Bronchial smooth muscle cell (primary cell): ENCODE measurements around the gene MRPL38. TPM values are rescaled to one million over a fixed set of nuclear protein-coding genes. Genes with fewer than 3 reads are reported as not detected.

Experiments used
- total RNA-seq: library from RNA; depleted of rRNA; stranded (reverse); fragments of >200 nt; gene quantifications from 2 replicates; pipeline ENCODE4 v1.2.1, GENCODE V29; 2014

MRPL38 gene
- 21.5 and 26.8 TPM in 2 replicates for total RNA-seq

DNA sequence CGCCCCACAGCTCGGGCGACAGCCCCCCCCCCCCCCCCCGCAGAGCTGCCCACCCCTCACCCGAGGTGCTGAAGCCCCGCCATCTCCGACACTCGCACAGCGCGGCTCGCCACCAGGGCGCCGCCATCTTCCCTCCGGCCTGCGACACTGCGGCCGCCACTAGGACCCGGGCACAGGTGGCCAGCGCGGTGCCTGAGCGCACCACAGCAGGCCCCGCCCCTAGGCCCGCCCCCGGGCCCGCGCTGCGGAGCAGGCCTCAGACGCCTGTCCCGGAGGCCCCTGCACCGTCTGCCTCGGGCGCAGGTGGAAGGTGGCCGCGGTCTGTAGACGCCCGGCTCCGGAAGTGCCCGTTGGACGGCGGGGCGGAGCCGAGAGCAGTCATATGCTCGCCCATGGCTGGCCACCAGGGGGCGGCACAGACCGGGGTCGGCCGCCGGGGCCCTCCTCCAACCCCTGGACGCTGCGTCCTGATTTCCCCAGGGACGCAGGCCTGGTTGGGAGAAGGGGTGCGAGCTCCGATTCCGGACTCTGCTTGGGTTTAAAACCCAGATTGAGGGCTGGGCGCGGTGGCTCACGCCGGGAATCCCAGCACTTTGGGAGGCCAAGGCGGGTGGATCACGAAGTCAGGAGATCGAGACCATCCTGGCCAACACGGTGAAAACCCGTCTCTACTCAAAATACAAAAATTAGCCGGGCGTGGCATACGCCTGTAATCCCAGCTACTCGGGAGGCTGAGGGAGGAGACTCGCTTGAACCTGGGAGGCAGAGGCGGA lies at the start of gene MRPL38:
Gene MRPL38, minus strand, starts transcription at position 136 of the 773 bp plus-strand sequence. Its CDS starts 9 bp downstream, at position 127.

DNA sequence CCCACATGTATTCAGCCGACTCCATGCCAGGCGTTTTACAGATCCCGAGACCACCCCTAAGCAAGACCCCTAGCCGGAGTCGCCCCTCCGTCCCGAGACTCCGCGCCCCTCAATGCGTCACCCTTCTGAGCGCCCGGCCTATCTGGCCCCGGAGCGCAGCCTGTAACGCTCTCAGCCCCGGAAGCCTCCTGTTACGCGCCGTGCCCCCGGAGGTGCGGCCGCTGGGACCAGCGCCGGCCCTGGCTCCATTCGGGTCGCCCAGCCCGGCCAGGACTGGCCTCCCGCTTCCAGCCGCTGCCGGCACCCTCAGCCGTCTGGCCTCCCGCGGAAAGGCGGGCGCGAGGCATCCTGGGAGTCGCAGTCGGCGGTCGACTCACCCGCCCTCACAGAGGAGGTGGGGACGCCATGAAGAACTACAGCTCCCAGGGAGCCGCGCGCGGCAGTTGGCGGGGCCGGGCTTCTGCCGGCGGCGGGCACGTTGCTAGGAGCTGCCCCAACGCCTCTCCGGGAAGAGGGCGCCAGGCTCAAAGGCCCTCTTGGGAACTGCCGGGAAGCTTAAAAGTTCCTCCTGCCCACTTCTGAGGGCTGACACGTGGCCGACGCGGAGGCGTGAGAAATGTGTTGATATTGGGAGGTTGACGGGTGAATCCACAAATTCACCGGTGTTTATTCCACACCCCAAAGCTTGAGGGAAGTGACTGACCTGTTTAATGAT lies 36.2 kb upstream of the MRPL38 start, which contains the start of gene FBF1:
Gene FBF1, minus strand, starts transcription at position 316 of the 715 bp plus-strand sequence. CDS start 2,893 bp downstream, outside the sequence.

DNA sequence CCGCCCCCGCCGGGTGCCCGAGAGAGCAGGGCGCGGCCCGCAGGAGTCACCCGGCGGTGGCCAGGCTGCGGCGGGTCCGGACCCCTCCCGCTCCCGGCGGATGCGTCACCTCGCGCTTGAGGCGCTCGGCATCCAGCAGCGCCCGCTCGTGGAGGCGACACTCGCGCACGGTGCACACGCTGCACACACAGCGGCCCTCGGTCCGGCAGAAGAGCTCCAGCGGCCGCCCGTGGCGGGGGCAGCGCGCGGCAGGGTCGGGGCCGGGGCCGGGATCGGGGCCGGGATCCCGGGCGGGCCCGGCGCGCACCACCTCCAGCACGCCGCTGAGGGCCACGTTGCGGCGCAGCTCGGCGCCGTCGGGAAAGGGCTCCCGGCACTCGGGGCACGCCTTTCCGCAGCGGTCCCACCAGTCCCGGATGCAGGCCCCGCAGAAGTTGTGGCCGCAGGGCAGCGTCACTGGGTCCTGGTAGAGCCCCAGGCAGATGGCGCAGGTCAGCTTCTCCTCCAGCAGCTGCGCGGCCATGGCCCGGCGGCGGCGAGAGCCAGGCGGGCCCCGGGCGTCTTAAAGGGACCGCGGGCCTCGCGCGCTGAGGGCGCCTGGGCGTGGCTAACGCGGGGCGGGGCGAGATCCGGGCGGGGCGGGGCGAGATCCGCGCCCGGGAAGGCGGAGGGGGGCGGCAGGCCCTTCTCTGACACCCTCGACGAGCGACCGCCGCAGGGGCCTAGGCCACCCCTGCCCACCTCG lies 8.1 kb downstream of the MRPL38 start, which contains the start of gene TRIM65:
Gene TRIM65, minus strand, starts transcription at position 537 of the 745 bp plus-strand sequence. Its CDS starts 14 bp downstream, at position 523.

DNA sequence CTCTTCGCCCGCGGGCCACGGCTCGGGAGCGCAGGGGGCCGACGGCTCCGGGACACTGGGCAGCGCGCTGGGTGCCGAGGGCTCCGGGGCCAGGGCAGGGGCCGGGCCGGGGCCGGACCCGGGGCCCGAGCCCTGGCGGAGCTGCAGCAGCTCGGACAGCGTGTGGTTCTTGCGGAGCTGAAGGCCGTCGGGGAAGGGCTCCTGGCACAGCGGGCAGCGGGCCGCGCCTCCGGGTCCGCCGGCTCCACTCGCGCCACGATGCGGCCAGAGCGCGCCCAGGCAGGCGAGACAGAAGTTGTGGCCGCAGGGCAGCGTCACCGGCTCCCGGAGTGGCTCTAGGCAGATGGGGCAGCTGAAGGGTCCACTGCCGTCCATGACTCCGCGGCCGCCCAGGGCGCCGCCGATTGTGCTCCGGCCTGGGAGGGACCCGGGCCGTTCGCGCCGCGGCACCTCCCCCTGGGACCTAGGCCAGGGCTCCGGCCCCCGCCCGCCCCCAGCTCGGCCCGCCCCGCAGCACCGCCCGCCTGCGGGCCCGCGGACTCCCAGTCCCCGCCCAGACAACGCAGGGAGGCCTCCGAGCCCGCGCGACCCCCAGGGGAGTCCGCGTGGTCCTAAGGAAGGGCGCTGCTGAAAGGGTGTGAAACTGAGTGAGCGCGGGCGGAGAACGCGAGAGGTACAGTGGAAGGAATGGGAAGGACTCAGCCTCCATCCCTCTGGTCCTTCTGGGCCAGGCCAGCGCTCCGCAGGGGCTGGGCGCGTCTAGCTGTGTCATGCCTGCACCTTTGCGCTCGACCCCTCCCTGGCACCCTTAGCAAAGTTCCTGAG lies 26.3 kb downstream of the MRPL38 start, which contains the start of gene TRIM47:
Gene TRIM47, minus strand, starts transcription at position 408 of the 825 bp plus-strand sequence. Its CDS starts 33 bp downstream, at position 375.

DNA sequence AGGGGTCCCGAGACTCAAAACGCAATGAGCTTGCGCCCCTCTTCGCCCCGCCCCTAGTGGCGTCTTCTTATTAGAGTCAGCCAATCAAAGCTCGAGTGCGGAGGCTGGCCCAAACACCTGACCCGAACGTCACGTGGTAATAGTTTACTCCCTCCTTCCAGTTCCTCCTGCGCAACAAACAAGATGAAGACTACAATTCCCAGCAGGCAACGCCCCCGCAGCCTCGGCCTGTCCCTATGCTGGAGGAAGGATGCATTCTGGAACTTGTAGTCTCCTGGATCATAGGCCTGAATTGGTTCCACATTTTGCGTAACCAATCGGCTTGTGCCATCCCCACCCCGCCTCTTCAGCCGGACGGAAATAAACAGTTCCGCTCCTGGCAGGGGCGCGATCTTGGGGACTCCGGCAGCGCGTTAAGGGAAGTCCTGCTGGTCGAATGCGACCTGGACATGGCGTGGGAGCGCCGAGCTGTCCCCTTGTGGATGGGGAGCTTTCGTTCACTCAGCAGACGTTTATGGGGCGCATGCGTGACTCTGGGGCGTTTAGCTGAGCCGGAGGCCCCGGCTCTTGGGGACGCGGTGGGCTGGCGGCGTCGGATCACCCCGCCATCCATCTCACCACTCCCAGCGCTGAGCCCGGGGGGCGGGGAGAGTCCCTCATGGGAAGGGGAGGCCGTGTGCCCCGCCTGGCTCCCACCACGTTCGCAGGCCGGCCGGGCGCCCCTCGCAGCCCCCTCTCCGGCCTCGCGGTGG lies 49.2 kb downstream of the MRPL38 start, which contains the start of gene WBP2:
Gene WBP2, minus strand, starts transcription at position 26 of the 752 bp plus-strand sequence. CDS start 38 bp downstream, outside the sequence.

Other genes starting within 250 kb of the MRPL38 start
- gene RECQL5, start 237.7 kb downstream of the MRPL38 start, total RNA-seq, result 20.8 and 23.8 TPM in 2 replicates
- 52.6 and 53.8 TPM in 2 replicates for gene SAP30BP, start 237.5 kb downstream of the MRPL38 start, total RNA-seq
- under 0.01 and 0.60 TPM in 2 replicates for gene ITGB4, start 183.4 kb downstream of the MRPL38 start, total RNA-seq
- gene GALK1, start 139.7 kb downstream of the MRPL38 start, total RNA-seq, result 35.4 and 54.4 TPM in 2 replicates
- 11.4 and 12.3 TPM in 2 replicates for gene UNK, start 120.1 kb downstream of the MRPL38 start, total RNA-seq
- gene UNC13D, start 60.5 kb downstream of the MRPL38 start, total RNA-seq, result 1.6 and 2.5 TPM in 2 replicates
- 22.7 and 36.3 TPM in 2 replicates for gene WBP2, start 49.5 kb downstream of the MRPL38 start, total RNA-seq
- gene TRIM47, start 26.3 kb downstream of the MRPL38 start, total RNA-seq, result 8.4 and 23.0 TPM in 2 replicates
- gene TRIM65, start 7.9 kb downstream of the MRPL38 start, total RNA-seq, result 8.7 and 12.3 TPM in 2 replicates
- 9.8 and 16.6 TPM in 2 replicates for gene FBF1, start 36.2 kb upstream of the MRPL38 start, total RNA-seq
- 50.6 and 61.0 TPM in 2 replicates for gene ACOX1, start 74.3 kb upstream of the MRPL38 start, total RNA-seq
- gene TEN1, start 74.4 kb upstream of the MRPL38 start, total RNA-seq, result 13.1 and 21.3 TPM in 2 replicates
- 1.4 and 3.0 TPM in 2 replicates for gene CDK3, start 96.0 kb upstream of the MRPL38 start, total RNA-seq
- gene EVPL, start 122.4 kb upstream of the MRPL38 start, total RNA-seq, result 0.09 and 0.16 TPM in 2 replicates
- gene SRP68, start 167.6 kb upstream of the MRPL38 start, total RNA-seq, result 26.4 and 32.6 TPM in 2 replicates
- not detected in 2 replicates for gene GALR2, start 169.9 kb upstream of the MRPL38 start, total RNA-seq
- gene ZACN, start 174.3 kb upstream of the MRPL38 start, total RNA-seq, result under 0.01 TPM in 1 of 2 replicates, not detected in the other
- gene EXOC7, start 198.9 kb upstream of the MRPL38 start, total RNA-seq, result 90.0 and 119 TPM in 2 replicates
- gene FOXJ1, start 236.4 kb upstream of the MRPL38 start, total RNA-seq, result not detected in 2 replicates